Mucosa of rectum (tissue), 2 donors: ENCODE results near the gene PHLPP1.
"Not testable (repeated sequence)": the region's sequence is repeated elsewhere in the genome, so short reads cannot be mapped to it uniquely, and the experiment has no call there.

ENCODE experiments used
- H3K27ac ChIP-seq, 2 donors: one replicate each; pipeline ENCODE4 v1.7.0; 2013; ENCODE audit warnings: inconsistent platforms in 2 of 2, low read depth in 2 of 2, low read length in 2 of 2
- H3K27me3 ChIP-seq, 2 donors: one replicate each; pipeline ENCODE4 v1.7.0; 2013; ENCODE audit warnings: low read length in 2 of 2; ENCODE audit not compliant: control insufficient read depth in 2 of 2, insufficient read depth in 2 of 2
- H3K36me3 ChIP-seq, 2 donors: one replicate each; pipeline ENCODE4 v1.7.0; 2013; ENCODE audit warnings: low read length in 2 of 2; ENCODE audit not compliant: control insufficient read depth in 2 of 2, insufficient read depth in 2 of 2
- H3K4me1 ChIP-seq, 2 donors: one replicate each; pipeline ENCODE4 v1.7.0; 2013; ENCODE audit warnings: low read length in 2 of 2, mild to moderate bottlenecking in 1 of 2; ENCODE audit not compliant: control insufficient read depth in 2 of 2, insufficient read depth in 2 of 2
- H3K4me3 ChIP-seq, 2 donors: one replicate each; pipeline ENCODE4 v1.7.0; 2013; ENCODE audit warnings: low read length in 2 of 2
- H3K9ac ChIP-seq, 2 donors: one replicate each; pipeline ENCODE4 v1.7.0; 2013; ENCODE audit warnings: low read length in 2 of 2, low read depth in 1 of 2, mild to moderate bottlenecking in 1 of 2
- H3K9me3 ChIP-seq, 2 donors: one replicate each; pipeline ENCODE4 v1.7.0; 2013; ENCODE audit warnings: low read length in 2 of 2; ENCODE audit not compliant: control insufficient read depth in 2 of 2
- donor health status: healthy.
- donor health status: Normal muscosa, but diverticular disease.

PHLPP1 gene

GRCh38 chr18:62799977-62800376 is 84.6 kb downstream of the PHLPP1 start:
- no peaks in the 10 kb centered on the region for H3K27me3 ChIP-seq
- no peaks in the 10 kb centered on the region for H3K36me3 ChIP-seq
- no peak overlapping the region for H3K9ac ChIP-seq
- H3K27ac ChIP-seq, result no peak overlapping the region
- no peaks in the 10 kb centered on the region for H3K9me3 ChIP-seq
- peaks cover 0 to 6% of the 10 kb centered on the region in 2 donors for H3K4me1 ChIP-seq
- H3K4me3 ChIP-seq, result no peak overlapping the region

GRCh38 chr18:62802523-62802922 is 87.2 kb downstream of the PHLPP1 start:
- Histone ChIP-seq H3K9me3 (no peaks in the 10 kb centered on the region), H3K36me3 (no peaks in the 10 kb centered on the region), H3K4me3 (no peak overlapping the region), H3K9ac (no peak overlapping the region), H3K4me1 (no peaks in the 10 kb centered on the region), H3K27me3 (no peaks in the 10 kb centered on the region), H3K27ac (no peak overlapping the region)

GRCh38 chr18:62807396-62807795 is 92.1 kb downstream of the PHLPP1 start:
- Histone ChIP-seq H3K4me3 (no peak overlapping the region), H3K36me3 (no peaks in the 10 kb centered on the region), H3K27ac (no peak overlapping the region)

GRCh38 chr18:62808123-62808522 is 92.8 kb downstream of the PHLPP1 start:
- no peak overlapping the region for H3K27ac ChIP-seq
- no peaks in the 10 kb centered on the region for H3K9me3 ChIP-seq
- no peak overlapping the region for H3K9ac ChIP-seq
- no peak overlapping the region for H3K4me3 ChIP-seq
- H3K27me3 ChIP-seq, result no peaks in the 10 kb centered on the region
- H3K4me1 ChIP-seq, result peaks cover 0 to 10% of the 10 kb centered on the region in 2 donors
- no peaks in the 10 kb centered on the region for H3K36me3 ChIP-seq

More at GRCh38 chr18:62807396-62807795, 92.1 kb downstream of the PHLPP1 start:
- Histone ChIP-seq H3K4me1 (peaks cover 0 to 10% of the 10 kb centered on the region in 2 donors), H3K9me3 (no peaks in the 10 kb centered on the region), H3K9ac (no peak overlapping the region), H3K27me3 (no peaks in the 10 kb centered on the region)

GRCh38 chr18:62809445-62809844 is 94.1 kb downstream of the PHLPP1 start:
- not testable (repeated sequence) for H3K36me3 ChIP-seq, H3K9me3 ChIP-seq, H3K27ac ChIP-seq, H3K9ac ChIP-seq, H3K27me3 ChIP-seq, H3K4me3 ChIP-seq
- H3K4me1 ChIP-seq, result peaks cover 0 to 12% of the 10 kb centered on the region in 2 donors

- H3K4me3 ChIP-seq, result no peak overlapping the region
- peaks cover 0 to 15% of the 10 kb centered on the region in 2 donors for H3K4me1 ChIP-seq
- H3K9me3 ChIP-seq, result no peaks in the 10 kb centered on the region
- H3K9ac ChIP-seq, result no peak overlapping the region
- no peaks in the 10 kb centered on the region for H3K36me3 ChIP-seq
- no peak overlapping the region for H3K27ac ChIP-seq
- no peaks in the 10 kb centered on the region for H3K27me3 ChIP-seq
Measured at GRCh38 chr18:62809900-62810299, 94.6 kb downstream of the PHLPP1 start.

GRCh38 chr18:62810682-62811081 is 95.3 kb downstream of the PHLPP1 start:
- Histone ChIP-seq H3K4me3 (no peak overlapping the region), H3K27ac (no peak overlapping the region), H3K9ac (no peak overlapping the region), H3K9me3 (no peaks in the 10 kb centered on the region), H3K36me3 (no peaks in the 10 kb centered on the region), H3K4me1 (peaks cover 0 to 17% of the 10 kb centered on the region in 2 donors), H3K27me3 (no peaks in the 10 kb centered on the region)

GRCh38 chr18:62811674-62812073 is 96.3 kb downstream of the PHLPP1 start:
- Histone ChIP-seq H3K9ac (no peak overlapping the region), H3K27ac (peak overlapping the region in 1 of 2 donors; percentile 5), H3K27me3 (no peaks in the 10 kb centered on the region), H3K4me1 (peaks cover 0 to 20% of the 10 kb centered on the region in 2 donors), H3K9me3 (no peaks in the 10 kb centered on the region), H3K4me3 (no peak overlapping the region), H3K36me3 (no peaks in the 10 kb centered on the region)

GRCh38 chr18:62812242-62812641 is 96.9 kb downstream of the PHLPP1 start:
- H3K9ac ChIP-seq, result no peak overlapping the region
- H3K4me1 ChIP-seq, result peaks cover 0 to 20% of the 10 kb centered on the region in 2 donors
- H3K36me3 ChIP-seq, result no peaks in the 10 kb centered on the region
- H3K4me3 ChIP-seq, result no peak overlapping the region
- H3K27me3 ChIP-seq, result no peaks in the 10 kb centered on the region
- no peaks in the 10 kb centered on the region for H3K9me3 ChIP-seq
- H3K27ac ChIP-seq, result peak overlapping the region in 1 of 2 donors; percentile 5

GRCh38 chr18:62812876-62813275 is 97.5 kb downstream of the PHLPP1 start:
- no peaks in the 10 kb centered on the region for H3K27me3 ChIP-seq
- H3K9me3 ChIP-seq, result no peaks in the 10 kb centered on the region
- H3K4me1 ChIP-seq, result peaks cover 0 to 20% of the 10 kb centered on the region in 2 donors
- H3K27ac ChIP-seq, result no peak overlapping the region
- H3K9ac ChIP-seq, result no peak overlapping the region
- H3K36me3 ChIP-seq, result no peaks in the 10 kb centered on the region
- H3K4me3 ChIP-seq, result no peak overlapping the region
